ENCODE results near the gene CCDC85B.

The CCDC85B gene

GRCh38 chr11:65857500-65857852 is 33.0 kb upstream of the CCDC85B start:
- Histone ChIP-seq H3K27ac (peak overlapping the region; percentile 95), H4K20me1 (peaks cover 70% of the 10 kb centered on the region), H3K36me3 (peaks cover 53% of the 10 kb centered on the region), H3K4me2 (peak overlapping the region; percentile 84), H3K4me3 (peak overlapping the region; percentile 91), H3K27me3 (no peaks in the 10 kb centered on the region), H3K9ac (peak overlapping the region; percentile 96), H3K9me3 (peaks cover 1% of the 10 kb centered on the region; the same call in 1 of the 2 replicates), H3K4me1 (peaks cover 48% of the 10 kb centered on the region)
- TF ChIP-seq Cebpa-rat (IDR thresholded peaks at IDR 0.05) = no peak

GRCh38 chr11:65857853-65858680 is 32.4 kb upstream of the CCDC85B start, which contains the start of gene CFL1:
CFL1 (minus strand) TSS chr11:65858180; CDS start chr11:65858099, 81 bp downstream.
- peaks cover 48% of the 10 kb centered on the region for H3K4me1 ChIP-seq
- H3K36me3 ChIP-seq = peaks cover 53% of the 10 kb centered on the region
- H3K4me2 ChIP-seq = peak within 1 kb of the TSS; percentile 89
- H3K9ac ChIP-seq = peak within 1 kb of the TSS; percentile 96
- peak within 1 kb of the TSS; percentile 91 for H3K4me3 ChIP-seq
- no peaks in the 10 kb centered on the region for H3K27me3 ChIP-seq
- H3K27ac ChIP-seq = peak within 1 kb of the TSS; percentile 95
- H3K9me3 ChIP-seq = no peaks in the 10 kb centered on the region
- peaks cover 66% of the 10 kb centered on the region for H4K20me1 ChIP-seq
- TF ChIP-seq Cebpa-rat (IDR thresholded peaks at IDR 0.05) = no peak

DNA sequence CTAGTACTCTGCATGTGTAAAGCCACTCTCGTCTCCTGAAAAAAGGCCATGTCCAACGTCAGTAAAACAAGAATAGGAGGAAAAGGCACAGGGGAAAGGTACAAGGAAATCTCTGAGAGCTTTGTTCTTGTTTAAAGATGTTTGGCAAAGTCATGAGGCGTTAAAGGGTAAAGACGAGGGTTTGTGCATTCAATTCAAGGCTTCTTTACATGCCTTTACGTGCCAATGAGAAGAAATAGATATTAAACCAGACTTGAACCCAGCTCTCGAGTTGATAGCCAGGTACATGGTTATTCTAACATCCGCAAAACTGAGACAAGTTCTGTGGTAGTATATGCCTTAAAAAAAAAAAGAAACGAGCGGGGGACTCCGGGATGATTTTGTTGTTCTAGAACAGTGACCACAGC is 31.8 kb upstream of the CCDC85B start:
- TF ChIP-seq Cebpa-rat (IDR thresholded peaks at IDR 0.05) = no peak
- Histone ChIP-seq H3K4me2 (peak overlapping the region; percentile 89), H3K4me1 (peaks cover 48% of the 10 kb centered on the region), H3K4me3 (peak overlapping the region; percentile 91), H4K20me1 (peaks cover 66% of the 10 kb centered on the region), H3K9me3 (no peaks in the 10 kb centered on the region), H3K9ac (peak overlapping the region; percentile 96), H3K27me3 (no peaks in the 10 kb centered on the region), H3K36me3 (peaks cover 53% of the 10 kb centered on the region), H3K27ac (peak overlapping the region; percentile 86)

- Histone ChIP-seq H3K27me3 (no peaks in the 10 kb centered on the region), H3K4me2 (peak overlapping the region; percentile 89), H3K9me3 (no peaks in the 10 kb centered on the region), H3K4me1 (peaks cover 48% of the 10 kb centered on the region), H4K20me1 (peaks cover 66% of the 10 kb centered on the region), H3K9ac (peak overlapping the region; percentile 96), H3K27ac (peak overlapping the region; percentile 86), H3K36me3 (peaks cover 53% of the 10 kb centered on the region), H3K4me3 (peak overlapping the region; percentile 91)
- no peak for TF ChIP-seq Cebpa-rat (IDR thresholded peaks at IDR 0.05)
Measured at GRCh38 chr11:65859095-65859811, 31.2 kb upstream of the CCDC85B start.

GRCh38 chr11:65859812-65860277 is 30.6 kb upstream of the CCDC85B start:
- H3K4me3 ChIP-seq = peak overlapping the region; percentile 91
- H3K9ac ChIP-seq = peak overlapping the region; percentile 96
- H3K27ac ChIP-seq = peak overlapping the region; percentile 86
- TF ChIP-seq Cebpa-rat (IDR thresholded peaks at IDR 0.05) = no peak
- peaks cover 53% of the 10 kb centered on the region for H3K36me3 ChIP-seq
- no peaks in the 10 kb centered on the region for H3K9me3 ChIP-seq
- peaks cover 46% of the 10 kb centered on the region for H3K4me1 ChIP-seq
- H3K4me2 ChIP-seq = peak overlapping the region; percentile 89
- H4K20me1 ChIP-seq = peaks cover 66% of the 10 kb centered on the region
- H3K27me3 ChIP-seq = no peaks in the 10 kb centered on the region

- peak within 1 kb of the TSS; percentile 86 for H3K27ac ChIP-seq
- peaks cover 39% of the 10 kb centered on the region for H3K4me1 ChIP-seq
- peak within 1 kb of the TSS; percentile 91 for H3K4me3 ChIP-seq
- H3K27me3 ChIP-seq = no peaks in the 10 kb centered on the region
- H3K9me3 ChIP-seq = no peaks in the 10 kb centered on the region
- peak within 1 kb of the TSS; percentile 89 for H3K4me2 ChIP-seq
- H3K9ac ChIP-seq = peak within 1 kb of the TSS; percentile 96
- H3K36me3 ChIP-seq = peaks cover 53% of the 10 kb centered on the region
- no peak for TF ChIP-seq Cebpa-rat (IDR thresholded peaks at IDR 0.05)
- H4K20me1 ChIP-seq = peaks cover 66% of the 10 kb centered on the region
Measured at GRCh38 chr11:65860278-65861164, 30.0 kb upstream of the CCDC85B start, which contains the start of gene MUS81. MUS81 (plus strand) TSS chr11:65860433; CDS start chr11:65860754, 321 bp downstream.

DNA sequence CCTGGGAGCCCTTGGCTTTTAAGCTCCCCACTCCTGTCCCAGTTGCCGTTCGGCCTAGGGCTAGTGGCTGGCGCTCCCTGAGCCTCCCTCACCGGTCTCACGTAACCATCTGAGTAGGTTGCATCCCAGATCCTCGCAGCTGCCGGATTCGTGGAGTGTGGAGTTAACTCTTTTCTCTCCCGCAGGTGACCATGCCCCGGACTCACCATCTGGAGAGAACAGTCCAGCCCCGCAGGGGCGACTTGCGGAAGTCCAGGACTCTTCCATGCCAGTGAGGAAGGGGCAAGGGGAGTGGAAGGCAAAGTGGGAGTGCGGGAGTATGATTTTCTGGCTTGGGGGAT is 29.3 kb upstream of the CCDC85B start:
- Histone ChIP-seq H3K36me3 (peaks cover 53% of the 10 kb centered on the region), H3K4me3 (peak overlapping the region; percentile 91), H3K4me2 (peak overlapping the region; percentile 89), H3K9ac (peak overlapping the region; percentile 96), H3K4me1 (peaks cover 33% of the 10 kb centered on the region), H3K9me3 (no peaks in the 10 kb centered on the region), H3K27me3 (no peaks in the 10 kb centered on the region), H3K27ac (peak overlapping the region; percentile 86), H4K20me1 (peaks cover 66% of the 10 kb centered on the region)
- TF ChIP-seq Cebpa-rat (IDR thresholded peaks at IDR 0.05) = no peak

- Histone ChIP-seq H3K4me1 (peaks cover 28% of the 10 kb centered on the region), H3K9ac (peak overlapping the region; percentile 96), H3K4me2 (peak overlapping the region; percentile 89), H3K4me3 (peak overlapping the region; percentile 91), H3K36me3 (peaks cover 53% of the 10 kb centered on the region), H3K9me3 (no peaks in the 10 kb centered on the region), H3K27me3 (no peaks in the 10 kb centered on the region), H4K20me1 (peaks cover 66% of the 10 kb centered on the region), H3K27ac (peak overlapping the region; percentile 86; the same call in 1 of the 2 replicates)
- no peak for TF ChIP-seq Cebpa-rat (IDR thresholded peaks at IDR 0.05)
Measured at GRCh38 chr11:65861533-65862183, 28.8 kb upstream of the CCDC85B start.

All from BLaER1 (cell line).